CD4-positive, alpha-beta T cell (primary cell): ENCODE measurements around the gene AGBL4. TPM values are rescaled to one million over a fixed set of nuclear protein-coding genes. Genes with fewer than 3 reads are reported as not detected.

ENCODE experiments used
- ATAC-seq: fragments of 200-7000 bp; cut with Tn5 transposase; one replicate; pipeline ENCODE4 v1.10.0; 2022; ENCODE audit warnings: mild to moderate bottlenecking; ENCODE audit not compliant: poor library complexity
- CTCF ChIA-PET: fragments of 350-600 bp; sonication (Branson Sonifier 250); formaldehyde crosslinking; loops from one replicate; lab custom pipeline; 2021; ENCODE audit warnings: antibody characterized with exemption, inconsistent platforms; lab: Charles Lee
- POLR2A ChIA-PET: fragments of 350-600 bp; sonication (Branson Sonifier 250); formaldehyde crosslinking; loops from one replicate; lab custom pipeline; 2021; ENCODE audit warnings: antibody characterized with exemption, inconsistent platforms; lab: Charles Lee
- DNase-seq, 14 experiments: peaks; one replicate each; pipeline ENCODE4 v3.0.0-alpha.2; 2013 to 2020; ENCODE audit warnings: mixed read lengths in 2 of 14
- H3K27ac ChIP-seq, 2 donors: one replicate each; pipeline versions ENCODE4 v1.5.1 to v1.7.0; 2013; ENCODE audit warnings: low read length in 2 of 2, low read depth in 1 of 2, mild to moderate bottlenecking in 1 of 2
- H3K27me3 ChIP-seq, 2 experiments: 1 replicate in 1 of 2; 2 replicates in 1 of 2; pipeline versions ENCODE4 v1.6.1 to v1.7.0; 2013; ENCODE audit warnings: low read length in 2 of 2, control low read depth in 1 of 2, mild to moderate bottlenecking in 1 of 2, moderate library complexity in 1 of 2; ENCODE audit not compliant: insufficient read depth in 2 of 2, control insufficient read depth in 1 of 2
- H3K36me3 ChIP-seq: one replicate; pipeline ENCODE4 v1.6.1; 2013; ENCODE audit warnings: low read length, control low read depth; ENCODE audit not compliant: insufficient read depth
- H3K4me1 ChIP-seq: one replicate; pipeline ENCODE4 v1.6.1; 2013; ENCODE audit warnings: low read length, control low read depth; ENCODE audit not compliant: insufficient read depth
- H3K4me3 ChIP-seq: one replicate; pipeline ENCODE4 v1.5.1; 2013; ENCODE audit warnings: mild to moderate bottlenecking, low read length, moderate library complexity
- H3K9me3 ChIP-seq, 2 experiments: 1 replicate in 1 of 2; 2 replicates in 1 of 2; pipeline versions ENCODE4 v1.6.1 to v1.7.0; 2013; ENCODE audit warnings: low read length in 2 of 2, mild to moderate bottlenecking in 2 of 2, control low read depth in 1 of 2, moderate library complexity in 1 of 2; ENCODE audit not compliant: control insufficient read depth in 1 of 2, insufficient read depth in 1 of 2
- H3K27ac Mint-ChIP-seq: one replicate; pipeline ENCODE4 v1.8.0; 2020; ENCODE audit warnings: mixed read lengths
- H3K27me3 Mint-ChIP-seq: one replicate; pipeline ENCODE4 v1.8.0; 2021; ENCODE audit warnings: mixed read lengths
- H3K36me3 Mint-ChIP-seq: one replicate; pipeline ENCODE4 v1.8.0; 2021; ENCODE audit warnings: low read depth, mixed read lengths
- H3K4me1 Mint-ChIP-seq: one replicate; pipeline ENCODE4 v1.8.0; 2021; ENCODE audit warnings: low read depth, mixed read lengths
- H3K4me3 Mint-ChIP-seq: one replicate; pipeline ENCODE4 v1.8.0; 2020; ENCODE audit warnings: mild to moderate bottlenecking, mixed read lengths
- H3K9me3 Mint-ChIP-seq: one replicate; pipeline ENCODE4 v1.8.0; 2020; ENCODE audit warnings: mixed read lengths
- CTCF ChIP-seq: fragments of 200-600 bp; IDR thresholded peaks from one replicate; pipeline ENCODE4 v1.8.0; 2022; ENCODE audit warnings: antibody characterized with exemption, mild to moderate bottlenecking
- intact Hi-C, 2 experiments: fragments of 100-400 bp; cut with DNase I in 1 of 2; cut with micrococcal nuclease in 1 of 2; formaldehyde crosslinking; loops; one replicate each; pipeline versions ENCODE4 v1.15.1 to v1.9.0; 2023 to 2025; cut with DNase I, micrococcal nuclease
- total RNA-seq, 174 experiments: library from RNA in 2 of 174; stranded (reverse) in 2 of 174; gene quantifications; one replicate each; pipeline ENCODE4 v1.2.3 and lab custom pipeline; 2021 to 2026

The AGBL4 gene
- total RNA-seq, 2 experiments from 2014 or later: 0.11 TPM; not detected in 1

GRCh38 chr1:48673332-48674105 lies 1350.2 kb downstream of the AGBL4 start:
- no peaks in the 10 kb centered on the region for H3K9me3 ChIP-seq
- CTCF ChIA-PET: no interaction called here
- Mint-ChIP-seq H3K36me3 (no peaks in the 10 kb centered on the region), H3K4me1 (no peaks in the 10 kb centered on the region), H3K27ac (no peak overlapping the region), H3K27me3 (peaks cover 31% of the 10 kb centered on the region), H3K4me3 (no peak overlapping the region), H3K9me3 (no peaks in the 10 kb centered on the region)
- no peak for DNase-seq
- no peak overlapping the region for H3K27ac ChIP-seq
- POLR2A ChIA-PET: no interaction called here
- H3K4me1 ChIP-seq: no peaks in the 10 kb centered on the region
- no peaks in the 10 kb centered on the region for H3K36me3 ChIP-seq
- peaks cover 0 to 13% of the 10 kb centered on the region in 2 experiments for H3K27me3 ChIP-seq
- no peak for TF ChIP-seq CTCF
- intact Hi-C loops: loop anchor here in 1 of 2 experiments (10.0 kb wide), 1 partner anchor 1671 kb away; no protein-coding TSS in a partner anchor
- H3K4me3 ChIP-seq: no peak overlapping the region
- no peak for ATAC-seq

GRCh38 chr1:48671578-48671977 lies 1352.2 kb downstream of the AGBL4 start:
- no peaks in the 10 kb centered on the region for H3K4me1 ChIP-seq

More at GRCh38 chr1:48671578-48671977, 1352.2 kb downstream of the AGBL4 start:
- DNase-seq (no peak), ATAC-seq (no peak)
- Mint-ChIP-seq H3K36me3 (no peaks in the 10 kb centered on the region), H3K27ac (no peak overlapping the region), H3K27me3 (peaks cover 24% of the 10 kb centered on the region), H3K4me1 (no peaks in the 10 kb centered on the region), H3K9me3 (no peaks in the 10 kb centered on the region), H3K4me3 (no peak overlapping the region)
- Histone ChIP-seq H3K27ac (no peak overlapping the region), H3K9me3 (no peaks in the 10 kb centered on the region), H3K36me3 (no peaks in the 10 kb centered on the region), H3K4me3 (no peak overlapping the region), H3K27me3 (peaks cover 0 to 13% of the 10 kb centered on the region in 2 experiments)
- intact Hi-C loops: loop anchor here in 1 of 2 experiments (10.0 kb wide), 1 partner anchor 1673 kb away; no protein-coding TSS in a partner anchor
- TF ChIP-seq CTCF: no peak
- ChIA-PET CTCF (no interaction called here), POLR2A (no interaction called here)
